HG03095 (cell line): ENCODE data around the gene DHRS3.

ENCODE experiments used
- ATAC-seq: cut with Tn5 transposase; IDR thresholded peaks from one replicate; pipeline ENCODE4 v1.9.1; 2021; ENCODE audit warnings: moderate library complexity; ENCODE audit not compliant: unreplicated experiment

DHRS3 gene

GRCh38 chr1:12521096-12521495, 96.9 kb downstream of the DHRS3 start:
- ATAC-seq = no peak

GRCh38 chr1:12519693-12520364, 98.2 kb downstream of the DHRS3 start:
- no peak for ATAC-seq

- ATAC-seq = no peak
Observed at GRCh38 chr1:12518931-12519692, 98.9 kb downstream of the DHRS3 start.
